Activated T-cell treated with anti-CD3 and anti-CD28 coated beads, Interleukin-2, amount 50 U/mL, for 1 hour (primary cell): ENCODE data around the gene SLC38A7.
"Not testable (repeated sequence)": the region's sequence is repeated elsewhere in the genome, so short reads cannot be mapped to it uniquely, and the experiment has no call there.

Experiments
- DNase-seq: peaks from one replicate; pipeline ENCODE4 v3.0.0-alpha.2; 2020

SLC38A7 gene, protein sequence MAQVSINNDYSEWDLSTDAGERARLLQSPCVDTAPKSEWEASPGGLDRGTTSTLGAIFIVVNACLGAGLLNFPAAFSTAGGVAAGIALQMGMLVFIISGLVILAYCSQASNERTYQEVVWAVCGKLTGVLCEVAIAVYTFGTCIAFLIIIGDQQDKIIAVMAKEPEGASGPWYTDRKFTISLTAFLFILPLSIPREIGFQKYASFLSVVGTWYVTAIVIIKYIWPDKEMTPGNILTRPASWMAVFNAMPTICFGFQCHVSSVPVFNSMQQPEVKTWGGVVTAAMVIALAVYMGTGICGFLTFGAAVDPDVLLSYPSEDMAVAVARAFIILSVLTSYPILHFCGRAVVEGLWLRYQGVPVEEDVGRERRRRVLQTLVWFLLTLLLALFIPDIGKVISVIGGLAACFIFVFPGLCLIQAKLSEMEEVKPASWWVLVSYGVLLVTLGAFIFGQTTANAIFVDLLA

DNA sequence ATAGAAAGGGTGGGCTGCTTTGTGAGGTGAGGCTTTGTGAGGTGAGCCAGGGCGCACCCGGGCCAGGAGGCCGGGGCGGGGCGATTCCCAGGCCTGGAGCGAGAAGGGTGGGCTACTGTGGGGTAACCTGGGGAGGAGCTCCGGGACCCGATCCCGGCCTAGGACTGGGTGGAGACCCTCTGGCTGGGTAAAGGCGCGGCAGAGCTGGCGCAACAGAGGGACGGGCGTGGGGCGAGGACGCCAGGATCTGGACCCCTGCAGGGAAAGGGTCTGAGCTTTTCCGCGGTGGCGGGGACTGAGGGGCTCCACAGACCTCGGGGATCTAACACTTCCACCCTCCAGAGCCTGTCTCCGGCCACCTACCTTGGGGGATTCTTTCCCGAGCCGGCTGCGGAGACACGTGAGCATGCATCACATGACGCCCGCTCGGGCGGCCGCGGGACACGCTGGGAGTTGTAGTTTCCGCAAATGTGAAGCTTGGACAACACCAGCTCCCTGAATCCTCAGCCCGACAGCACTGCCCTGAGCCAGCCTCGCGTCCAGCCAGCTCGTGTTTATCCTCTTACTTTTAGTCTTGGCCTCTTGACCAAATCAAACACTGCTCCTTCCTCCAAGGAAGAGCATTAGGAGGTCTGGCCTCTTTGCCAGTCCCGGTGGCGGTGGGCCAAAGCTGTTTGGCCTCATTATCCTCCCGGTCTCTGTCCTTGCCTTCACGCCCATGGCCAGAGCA lies at the start of gene SLC38A7:
Gene SLC38A7, minus strand, starts transcription at position 417 of the 730 bp plus-strand sequence. CDS start 4,644 bp downstream, outside the sequence.
- peak; percentile 73 for DNase-seq

DNA sequence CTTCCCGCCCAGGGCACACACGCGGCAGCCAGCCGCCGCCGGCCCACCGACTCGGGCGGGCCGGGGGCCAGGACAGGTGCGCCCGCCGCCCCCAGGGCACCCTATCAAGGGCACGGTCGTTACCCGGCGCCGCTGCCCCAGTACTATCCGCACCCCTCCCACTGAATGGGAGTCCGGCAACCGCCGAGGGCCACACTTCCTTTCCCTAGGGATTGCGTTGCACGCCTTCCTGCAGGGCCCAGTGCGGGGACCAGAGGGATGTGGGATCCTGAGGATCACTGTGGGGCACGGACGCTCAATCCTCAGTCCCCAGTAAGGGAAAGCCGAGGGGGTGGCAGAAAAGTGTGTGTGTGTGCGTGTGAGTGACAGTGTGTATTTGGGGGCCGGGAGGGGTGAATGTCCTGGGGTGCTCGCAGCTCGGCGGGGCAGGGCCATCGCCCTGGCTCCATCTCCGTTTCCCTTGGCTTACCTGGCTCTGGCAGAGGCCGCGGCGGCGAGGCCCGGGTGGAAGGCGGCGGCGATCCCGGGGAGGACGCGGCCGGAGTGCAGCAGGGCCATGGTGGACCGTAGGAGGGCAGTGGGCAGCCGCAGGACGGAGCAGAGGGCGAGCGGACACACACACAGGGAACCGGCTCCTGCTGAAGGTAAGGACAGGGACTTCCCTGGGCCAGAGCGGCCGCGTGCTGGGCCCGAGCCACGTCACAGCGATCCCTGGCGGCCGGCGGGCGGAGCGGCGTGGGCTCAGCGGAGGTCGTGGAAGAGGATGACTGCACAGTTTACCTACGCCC lies 49.3 kb upstream of the SLC38A7 start, which contains the start of gene GOT2:
Gene GOT2, minus strand, starts transcription at position 646 of the 788 bp plus-strand sequence. Its CDS starts 88 bp downstream, at position 558.
- DNase-seq: peak; percentile 84

DNA sequence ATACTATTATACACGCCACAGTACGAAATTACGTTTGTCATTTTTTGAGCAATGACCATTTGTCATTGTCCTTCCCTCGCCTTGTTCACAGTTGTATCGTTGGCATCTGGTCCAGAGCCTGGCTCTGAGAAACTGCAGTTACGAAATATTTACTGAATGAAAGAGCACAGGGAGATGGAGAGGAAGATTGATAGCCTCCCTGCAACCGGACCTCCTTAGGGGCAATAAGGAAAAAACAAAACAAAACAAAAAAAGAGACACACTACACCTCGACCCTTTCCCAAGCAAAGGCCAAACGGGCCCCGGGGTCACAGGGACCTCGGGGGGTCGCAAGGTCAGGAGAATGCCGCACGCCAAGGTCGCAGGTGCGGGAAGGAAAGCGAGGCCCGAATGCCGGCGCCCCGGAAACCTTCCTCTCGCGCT lies 48.7 kb upstream of the SLC38A7 start:
- no peak for DNase-seq

DNA sequence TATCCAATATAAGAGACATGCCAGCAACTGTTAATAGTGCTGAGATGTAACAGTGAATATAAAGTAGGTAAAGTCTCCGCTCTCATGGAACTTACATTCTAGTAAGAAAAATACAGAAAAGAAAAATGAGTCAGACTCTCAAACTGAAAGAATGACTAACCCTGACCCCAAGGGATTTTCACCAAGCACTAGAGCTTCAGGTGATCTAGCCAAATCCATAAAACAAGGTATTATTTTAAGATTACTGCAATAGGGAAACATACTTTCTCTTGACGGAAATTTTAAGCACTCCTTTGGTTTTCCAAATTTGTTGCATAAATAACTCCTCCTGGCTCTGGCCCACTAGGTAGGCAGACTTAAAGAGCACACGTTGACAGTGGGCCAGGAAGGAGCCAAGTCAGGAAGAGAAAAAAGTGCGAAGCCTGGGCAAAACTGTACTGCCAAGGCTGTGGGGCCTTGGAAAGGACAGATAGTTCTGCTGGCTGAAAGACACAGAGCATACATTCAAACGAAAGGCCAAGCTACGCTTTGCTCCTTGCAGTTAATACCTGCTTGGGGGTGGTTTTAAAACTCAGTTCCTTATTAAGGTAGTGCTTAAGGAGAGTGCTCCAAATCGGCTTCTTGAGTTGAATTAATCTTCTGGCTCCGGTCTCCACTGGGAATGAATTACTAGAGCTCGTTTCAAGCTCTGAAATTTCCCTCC lies 48.1 kb upstream of the SLC38A7 start:
- no peak for DNase-seq

DNA sequence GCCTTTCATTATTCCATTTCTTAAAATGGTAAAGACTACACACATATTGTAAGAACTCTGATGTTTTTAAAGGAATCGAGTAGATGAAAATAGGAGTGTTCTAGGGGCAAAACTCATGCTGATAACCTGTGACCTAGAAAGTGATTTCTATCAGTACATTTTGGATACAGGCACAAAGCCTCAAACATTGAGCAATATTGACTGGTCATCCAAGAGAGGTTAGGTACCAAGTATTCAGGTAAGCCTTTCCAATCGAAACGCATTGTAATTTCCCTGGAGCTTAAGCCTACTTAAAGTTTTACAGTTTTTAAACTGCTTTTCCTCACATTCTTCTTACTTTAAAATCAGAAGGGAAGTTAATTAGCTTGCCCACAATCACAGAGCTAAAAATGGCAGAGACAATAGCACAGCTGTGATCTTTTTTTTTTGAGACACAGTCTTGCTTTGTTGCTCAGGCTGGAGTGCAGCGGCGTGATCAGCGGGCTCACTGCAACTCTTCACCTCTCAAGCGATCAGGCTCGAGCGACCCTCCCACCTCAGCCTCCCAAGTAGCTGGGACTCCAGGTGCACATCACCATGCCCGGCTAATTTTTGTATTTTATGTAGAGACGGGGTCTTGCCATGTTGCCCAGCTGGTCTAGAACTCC lies 46.3 kb upstream of the SLC38A7 start:
- DNase-seq: no peak

DNA sequence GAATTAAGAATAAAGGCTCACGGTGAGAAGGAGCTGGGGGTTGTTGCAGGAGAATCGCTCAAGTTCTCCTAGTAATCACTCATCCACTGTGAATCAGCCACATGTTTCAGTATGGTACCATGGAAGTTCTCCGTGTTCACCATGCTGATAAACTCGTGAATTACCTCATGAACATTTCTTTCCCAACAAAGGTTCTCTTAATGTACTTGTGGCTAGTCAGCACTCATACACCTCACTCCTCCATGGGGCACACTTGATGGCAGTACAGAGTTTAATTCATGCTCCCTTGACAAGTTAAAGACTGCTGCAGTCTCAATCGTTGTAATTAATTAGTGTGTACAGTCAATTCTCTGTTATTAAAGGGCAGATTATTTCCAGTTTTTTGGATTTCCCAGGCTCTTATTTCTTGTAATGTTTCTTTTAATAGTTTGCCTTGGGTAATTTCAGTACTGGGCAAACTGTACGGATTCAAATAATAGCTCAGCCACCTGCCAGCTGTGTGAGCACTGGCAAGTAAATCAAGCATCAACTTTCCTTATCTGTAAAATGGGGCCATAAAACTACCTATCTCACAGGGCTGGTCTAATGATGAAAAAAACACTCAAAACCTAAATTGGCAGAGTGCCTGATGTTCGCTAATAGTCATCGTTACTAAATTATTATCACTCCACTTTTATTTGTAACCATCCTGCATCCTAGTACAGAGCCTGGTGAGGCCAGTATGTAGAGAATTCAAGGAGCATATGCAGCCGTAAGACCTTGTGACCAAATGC lies 43.4 kb upstream of the SLC38A7 start:
- DNase-seq: no peak

DNA sequence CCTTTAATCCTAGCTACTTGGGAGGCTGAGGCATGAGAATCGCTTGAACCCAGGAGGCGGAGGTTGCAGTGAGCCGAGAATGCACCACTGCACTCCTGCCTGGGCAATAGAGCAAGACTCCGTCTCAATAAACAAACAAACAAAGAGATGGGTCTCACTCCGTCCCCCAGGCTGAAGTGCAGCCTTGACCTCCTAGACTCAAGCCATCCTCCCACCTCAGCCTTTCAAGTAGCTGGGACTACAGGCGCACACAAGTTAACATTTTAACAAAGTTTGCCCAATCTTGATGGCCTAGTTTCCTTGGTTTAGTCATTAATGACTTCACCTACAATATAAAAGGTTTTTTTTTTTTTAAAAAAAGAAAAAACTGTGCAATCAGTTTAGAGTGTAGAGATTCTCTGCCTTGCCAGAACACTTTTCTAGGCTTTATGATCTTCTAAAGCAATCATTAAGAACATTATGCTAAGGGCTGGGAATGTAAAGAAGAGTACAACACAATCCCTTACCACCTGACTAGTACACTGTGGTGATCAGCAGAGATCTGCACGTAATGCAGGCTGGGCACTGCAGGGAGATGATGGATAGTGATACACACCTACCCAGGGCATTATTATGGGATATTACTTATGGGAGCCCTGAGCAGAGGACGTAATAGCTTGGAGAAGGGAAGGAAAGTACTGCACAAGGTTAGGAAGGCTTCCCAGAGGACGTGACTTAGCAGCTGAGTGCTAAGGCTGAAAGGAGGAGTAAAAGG lies 42.6 kb upstream of the SLC38A7 start:
- no peak for DNase-seq

DNA sequence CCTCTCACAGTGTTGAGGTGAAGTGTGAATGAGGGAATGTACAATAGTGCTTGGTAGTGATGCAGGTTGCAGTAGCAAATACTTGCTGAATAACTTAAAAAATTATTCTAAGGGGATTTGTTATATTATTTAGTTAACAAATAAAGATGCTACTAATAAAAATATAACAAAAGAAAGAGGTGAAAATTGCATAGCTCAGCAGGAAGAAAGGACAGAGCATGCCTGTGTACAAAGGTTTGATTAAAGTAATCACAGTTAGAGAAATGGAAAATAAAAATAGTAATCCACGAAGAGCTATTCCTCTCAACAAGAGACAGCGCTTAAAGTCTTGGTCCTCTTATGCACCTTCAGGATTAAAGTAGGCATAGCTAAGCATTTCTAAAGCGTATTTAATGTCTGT lies 38.5 kb upstream of the SLC38A7 start:
- DNase-seq: no peak

DNA sequence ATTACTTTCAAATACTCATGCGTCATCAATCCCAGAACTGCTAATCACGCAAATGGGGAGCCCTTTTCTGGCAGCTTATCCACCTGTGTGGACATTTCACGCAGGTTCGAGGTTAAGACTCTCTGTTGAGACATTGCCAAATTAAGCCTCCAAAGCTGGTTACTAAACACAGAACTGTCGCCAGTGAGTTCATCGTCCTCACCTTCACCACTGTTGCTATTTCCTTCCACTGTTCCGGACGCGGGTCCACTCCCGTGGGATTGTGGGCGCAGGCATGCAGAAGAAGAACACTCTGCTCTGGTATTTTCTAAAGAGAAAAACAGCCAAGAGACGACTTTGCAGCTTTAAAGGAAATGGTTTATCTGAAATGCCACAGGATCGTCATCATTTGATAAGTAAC lies 33.4 kb upstream of the SLC38A7 start:
- DNase-seq: no peak

DNA sequence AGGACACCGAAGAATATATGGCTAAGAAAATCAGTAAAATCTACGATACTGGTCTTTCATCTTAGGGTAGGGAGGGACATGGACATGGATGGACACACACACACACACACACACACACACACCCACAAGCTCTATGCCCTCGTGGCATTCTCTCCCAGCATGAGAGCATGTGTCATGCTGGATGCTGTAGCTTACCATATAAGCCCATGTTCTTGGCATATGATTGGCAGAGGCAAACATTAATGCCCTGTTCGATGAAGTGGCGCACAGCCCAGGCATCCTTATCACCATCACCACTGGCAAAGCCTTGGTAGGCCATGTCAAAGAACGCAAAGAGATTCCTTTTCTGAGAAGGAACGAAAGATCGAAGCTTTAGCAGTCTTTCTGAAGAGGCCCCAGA lies 31.9 kb upstream of the SLC38A7 start:
- no peak for DNase-seq

DNA sequence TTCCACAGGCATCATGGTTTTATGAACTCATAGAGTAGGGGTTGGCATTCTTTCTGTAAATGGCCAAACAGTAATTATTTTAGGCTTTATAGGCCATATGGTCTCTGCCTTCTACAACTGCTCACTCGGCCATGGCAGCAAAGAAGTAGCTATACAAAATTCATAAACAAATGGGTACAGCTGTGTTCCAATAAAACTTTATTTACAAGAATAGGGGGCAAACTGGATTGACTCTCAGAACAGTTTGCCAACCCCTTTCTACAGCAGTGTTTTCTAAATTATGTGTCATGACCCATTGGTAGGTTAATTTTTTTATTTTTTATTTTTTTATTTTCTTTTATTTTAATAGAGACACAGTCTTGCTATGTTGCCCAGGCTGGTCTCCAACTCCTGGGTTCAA lies 29.2 kb upstream of the SLC38A7 start:
- DNase-seq: no peak

DNA sequence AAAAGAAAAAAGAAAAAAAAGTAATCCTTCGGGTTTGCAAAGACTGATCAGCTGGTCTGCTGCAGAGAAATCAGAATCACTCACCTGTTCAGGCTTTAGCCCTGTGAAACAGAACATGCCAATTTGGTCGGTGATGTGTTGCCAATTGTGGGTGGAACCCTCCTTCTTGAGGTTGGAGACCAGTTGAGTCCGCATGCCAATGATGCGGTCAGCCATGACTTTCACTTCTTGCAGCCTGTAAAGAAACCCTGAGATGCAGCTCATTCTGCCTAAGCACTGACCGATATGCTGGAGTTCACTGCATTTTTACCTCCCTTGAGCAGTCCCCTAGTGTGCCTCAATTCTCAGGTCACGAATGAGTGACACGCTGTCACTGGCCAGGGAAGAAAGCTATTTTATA lies 24.8 kb upstream of the SLC38A7 start:
- no peak for DNase-seq

DNA sequence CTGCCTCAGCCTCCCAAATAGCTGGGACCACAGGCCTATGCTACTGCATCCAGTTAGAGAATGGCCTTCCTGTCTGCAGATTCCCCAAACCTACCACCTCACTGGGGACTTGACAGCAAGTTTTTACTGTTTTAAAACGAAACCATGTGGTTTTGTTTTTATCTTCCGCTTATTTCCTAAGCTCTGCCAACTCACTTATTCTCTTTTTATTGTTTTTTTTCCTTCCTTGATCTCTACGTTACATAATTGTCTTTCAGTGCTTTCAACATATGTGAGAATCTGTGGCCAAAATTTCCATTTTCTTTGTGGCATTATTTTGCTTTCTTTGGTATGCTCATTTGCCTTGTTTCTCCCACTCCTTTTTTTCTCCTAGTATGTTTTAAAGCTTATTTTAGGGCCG lies 14.6 kb upstream of the SLC38A7 start:
- no peak for DNase-seq

DNA sequence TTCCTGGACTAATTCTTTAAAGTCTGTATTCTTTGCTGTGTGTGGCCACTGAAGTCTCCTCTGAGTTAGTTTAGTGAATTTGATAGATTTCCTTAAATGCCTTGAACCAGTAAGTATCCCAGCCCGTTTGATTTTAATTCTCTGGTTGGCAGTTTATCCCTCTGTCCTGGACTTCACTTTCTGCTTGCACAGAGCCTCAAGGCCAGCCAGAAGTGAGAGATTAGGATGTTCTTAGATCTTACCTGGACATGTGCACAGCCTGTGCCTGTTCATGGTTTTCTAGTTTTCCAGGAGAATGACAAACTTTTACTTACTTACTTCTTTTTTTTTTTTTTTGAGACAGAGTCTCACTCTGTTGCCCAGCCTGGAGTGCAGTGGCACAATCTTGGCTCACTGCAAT lies 10.8 kb upstream of the SLC38A7 start:
- DNase-seq: no peak

DNA sequence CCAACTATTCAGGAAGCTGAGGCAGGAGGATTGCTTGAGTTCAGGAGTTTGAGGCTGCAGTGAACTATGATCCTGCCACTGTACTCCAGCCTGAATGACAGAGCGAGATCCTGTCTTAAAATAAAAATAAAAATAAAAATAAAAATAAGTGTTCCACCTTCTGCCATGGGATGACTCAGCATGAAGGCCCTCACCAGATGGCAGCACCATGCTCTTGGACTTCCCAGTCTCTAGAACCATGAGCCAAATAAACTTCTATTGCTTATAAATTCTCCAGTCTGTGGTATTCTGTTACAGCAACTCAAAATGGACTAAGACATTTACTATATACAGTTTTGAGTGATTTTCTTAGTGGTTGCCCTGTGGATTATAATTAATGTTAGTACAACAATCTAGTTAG lies 7.9 kb upstream of the SLC38A7 start:
- no peak for DNase-seq

DNA sequence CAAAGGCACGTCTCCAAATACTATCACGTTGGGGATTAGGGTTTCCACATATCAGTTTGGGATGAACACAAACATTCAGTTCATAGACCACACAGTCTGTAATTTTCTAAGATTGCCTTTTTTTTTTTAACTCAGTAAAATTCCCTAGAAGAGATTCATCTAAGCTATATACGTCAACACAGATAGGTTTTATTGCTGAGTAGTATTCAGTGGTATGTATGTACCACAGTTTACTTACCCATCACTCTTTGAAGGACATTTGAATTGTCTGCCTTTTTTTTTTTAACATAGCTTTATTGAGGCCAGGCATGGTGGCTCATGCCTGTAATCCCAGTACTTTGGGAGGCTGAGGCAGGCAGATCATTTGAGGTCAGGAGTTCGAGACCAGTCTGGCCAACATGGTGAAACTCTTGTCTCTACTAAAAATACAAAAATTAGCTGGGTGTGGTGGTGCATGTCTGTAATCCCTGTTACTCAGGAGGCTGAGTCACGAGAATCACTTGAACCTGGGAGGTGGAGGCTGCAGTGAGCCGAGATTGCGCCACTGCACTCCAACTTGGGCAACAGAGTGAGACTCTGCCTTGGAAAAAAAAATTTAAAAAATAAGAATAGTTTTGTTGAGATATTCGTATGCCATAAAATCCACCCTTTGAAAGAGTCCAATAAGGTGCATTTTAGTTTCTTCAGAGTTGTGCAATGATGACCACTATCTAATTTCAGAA lies 2.6 kb upstream of the SLC38A7 start:
- DNase-seq: not testable (repeated sequence)

DNA sequence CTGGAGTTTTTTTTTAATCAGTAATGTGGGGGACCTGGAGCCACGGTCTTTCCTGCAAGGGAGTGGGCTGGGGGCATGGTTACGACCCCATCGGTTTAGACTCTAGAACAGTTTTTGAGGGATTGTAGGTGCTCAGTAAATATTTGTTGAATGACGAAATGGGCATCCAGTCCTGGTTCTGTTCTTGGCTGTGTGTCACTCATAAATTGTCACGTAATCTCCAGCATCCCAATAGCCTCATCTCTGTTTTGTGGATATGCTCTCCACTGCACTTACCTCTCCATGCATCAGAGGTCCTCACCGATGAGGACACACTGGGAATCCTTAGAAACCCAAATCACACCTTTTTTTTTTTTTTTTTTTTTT lies 497 bp upstream of the SLC38A7 start:
- DNase-seq: no peak

DNA sequence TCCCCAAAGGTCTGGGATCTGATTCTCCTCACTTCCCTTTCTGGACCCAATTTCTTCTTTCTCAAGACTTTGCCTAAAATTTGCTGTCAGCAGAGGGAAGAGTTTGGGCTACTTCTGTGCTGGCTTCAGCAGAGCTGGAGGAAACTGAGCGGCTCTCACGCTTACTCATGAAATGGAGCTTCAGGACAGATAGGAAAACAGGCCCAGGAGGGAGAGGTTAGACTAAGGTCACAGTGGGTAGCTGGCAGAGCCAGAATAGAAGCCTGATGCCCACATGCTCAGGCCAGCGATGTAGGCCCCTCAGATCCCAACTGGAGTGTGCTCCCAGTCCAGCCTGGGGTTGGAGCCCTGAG lies 593 bp downstream of the SLC38A7 start:
- DNase-seq: no peak

DNA sequence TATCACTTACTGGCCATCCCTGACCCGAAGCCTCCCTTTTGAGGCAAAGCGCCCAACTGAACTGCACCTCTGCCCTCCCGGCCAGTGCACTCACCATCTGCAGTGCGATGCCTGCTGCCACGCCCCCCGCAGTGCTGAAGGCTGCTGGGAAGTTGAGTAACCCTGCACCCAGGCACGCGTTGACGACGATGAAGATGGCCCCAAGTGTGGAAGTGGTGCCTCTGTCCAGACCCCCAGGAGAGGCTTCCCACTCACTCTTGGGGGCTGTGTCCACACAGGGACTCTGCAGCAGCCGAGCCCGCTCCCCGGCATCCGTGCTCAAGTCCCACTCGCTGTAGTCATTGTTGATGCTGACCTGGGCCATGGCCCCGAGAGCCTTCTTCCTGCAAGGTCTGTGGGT lies 4.8 kb downstream of the SLC38A7 start:
- DNase-seq: no peak

DNA sequence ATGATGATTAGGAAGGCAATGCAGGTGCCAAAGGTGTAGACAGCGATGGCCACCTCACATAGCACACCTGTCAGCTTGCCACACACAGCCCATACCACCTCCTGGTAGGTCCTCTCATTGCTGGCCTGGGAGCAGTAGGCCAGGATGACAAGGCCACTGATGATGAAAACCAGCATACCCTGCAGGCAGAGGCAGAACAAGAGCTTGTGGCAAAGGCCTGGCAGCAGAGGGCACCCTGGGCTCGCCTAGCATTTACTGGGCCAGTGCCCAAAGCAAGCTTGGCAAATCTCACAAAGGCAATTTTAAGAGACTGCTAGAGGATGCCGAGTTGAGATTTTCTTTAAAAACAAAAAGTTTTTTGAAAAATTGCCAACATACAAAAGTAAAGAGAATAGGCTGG lies 5.9 kb downstream of the SLC38A7 start:
- no peak for DNase-seq
